ENCODE measurements around the gene SP100.
A peak's percentile ranks its signal among the peaks of the same experiment; 100 is the strongest.
"Not testable (repeated sequence)": the region's sequence is repeated elsewhere in the genome, so short reads cannot be mapped to it uniquely, and the experiment has no call there.

Gene SP100

GRCh38 chr2:230457793-230458192 lies 41.8 kb downstream of the SP100 start:
- DNase-seq (ENCODE audit: low read depth in 2 of 2): no peak

GRCh38 chr2:230459216-230459615 lies 43.2 kb downstream of the SP100 start:
- no peak for DNase-seq (ENCODE audit: low read depth in 2 of 2)

GRCh38 chr2:230471074-230471473 lies 55.1 kb downstream of the SP100 start:
- no peak for DNase-seq (ENCODE audit: low read depth in 2 of 2)

GRCh38 chr2:230472621-230473018 lies 56.6 kb downstream of the SP100 start:
- DNase-seq (ENCODE audit: low read depth in 2 of 2): peak; percentile 12 to 46

GRCh38 chr2:230473378-230473777 lies 57.4 kb downstream of the SP100 start:
- DNase-seq (ENCODE audit: low read depth in 2 of 2): peak in 1 of 2 donors; percentile 7

- no peak for DNase-seq (ENCODE audit: low read depth in 2 of 2)
These were observed 59.1 kb downstream of the SP100 start for GRCh38 chr2:230475143-230475542.

GRCh38 chr2:230485801-230486341 lies 69.9 kb downstream of the SP100 start:
- DNase-seq (ENCODE audit: low read depth in 2 of 2): no peak

- DNase-seq (ENCODE audit: low read depth in 2 of 2): not testable (repeated sequence)
These were observed 75.2 kb downstream of the SP100 start for GRCh38 chr2:230491219-230491618.

GRCh38 chr2:230492107-230492506 lies 76.1 kb downstream of the SP100 start:
- no peak for DNase-seq (ENCODE audit: low read depth in 2 of 2)

- DNase-seq (ENCODE audit: low read depth in 2 of 2): no peak
These were observed 79.0 kb downstream of the SP100 start for GRCh38 chr2:230494980-230495379.

GRCh38 chr2:230496891-230497290 lies 80.9 kb downstream of the SP100 start:
- no peak for DNase-seq (ENCODE audit: low read depth in 2 of 2)

GRCh38 chr2:230498506-230499107 lies 82.6 kb downstream of the SP100 start:
- DNase-seq (ENCODE audit: low read depth in 2 of 2): no peak

GRCh38 chr2:230502593-230502992 lies 86.6 kb downstream of the SP100 start:
- DNase-seq (ENCODE audit: low read depth in 2 of 2): no peak

GRCh38 chr2:230503798-230504197 lies 87.8 kb downstream of the SP100 start:
- no peak for DNase-seq (ENCODE audit: low read depth in 2 of 2)

GRCh38 chr2:230505162-230505561 lies 89.2 kb downstream of the SP100 start:
- no peak for DNase-seq (ENCODE audit: low read depth in 2 of 2)

- no peak for DNase-seq (ENCODE audit: low read depth in 2 of 2)
These were observed 97.2 kb downstream of the SP100 start for GRCh38 chr2:230512955-230513748.

GRCh38 chr2:230520061-230520874 lies 104.3 kb downstream of the SP100 start:
- DNase-seq (ENCODE audit: low read depth in 2 of 2): no peak

GRCh38 chr2:230520875-230521155 lies 104.8 kb downstream of the SP100 start:
- DNase-seq (ENCODE audit: low read depth in 2 of 2): no peak

- no peak for DNase-seq (ENCODE audit: low read depth in 2 of 2)
These were observed 105.4 kb downstream of the SP100 start for GRCh38 chr2:230521386-230521785.

GRCh38 chr2:230525682-230526081 lies 109.7 kb downstream of the SP100 start:
- DNase-seq (ENCODE audit: low read depth in 2 of 2): no peak

GRCh38 chr2:230537531-230537976 lies 121.6 kb downstream of the SP100 start:
- peak; percentile 4 to 11 for DNase-seq (ENCODE audit: low read depth in 2 of 2)

GRCh38 chr2:230540332-230540731 lies 124.3 kb downstream of the SP100 start:
- DNase-seq (ENCODE audit: low read depth in 2 of 2): no peak
